SK-N-SH (cell line): ENCODE results near the gene B3GALT5. TPM values are rescaled to one million over a fixed set of nuclear protein-coding genes. Genes with fewer than 3 reads are reported as not detected.

ENCODE experiments used
- CTCF ChIA-PET: fragments of 300-600, 350-600 bp; formaldehyde crosslinking; extraction: SDS; loops from one replicate; lab custom pipeline; 2021; lab: Yijun Ruan, JAX
- POLR2A ChIA-PET: fragments of 350-600 bp; sonication (Branson Sonifier 250); formaldehyde crosslinking; extraction: SDS; loops from one replicate; lab custom pipeline; 2020; ENCODE audit warnings: antibody characterized with exemption, inconsistent platforms; lab: Yijun Ruan, JAX
- DNase-seq: peaks from one replicate; pipeline ENCODE4 v3.0.0; 2012
- H2AFZ ChIP-seq: fragments of 200-600 bp; sonication (generic); 2 replicates; pipeline ENCODE4 v1.8.1; 2016; ENCODE audit warnings: antibody characterized with exemption, mild to moderate bottlenecking, low read depth
- H3F3A ChIP-seq: fragments of 200-600 bp; sonication (generic); replicated peaks from 2 replicates; pipeline ENCODE3; 2016; ENCODE audit warnings: antibody characterized with exemption, mild to moderate bottlenecking; ENCODE audit not compliant: insufficient read depth
- H3K27ac ChIP-seq, 2 experiments: fragments of 200-500 bp in 1 of 2; fragments of 200-600 bp in 1 of 2; sonication (Bioruptor generic) in 1 of 2; sonication (generic), shearing (Covaris generic) in 1 of 2; 2 replicates each; pipeline versions ENCODE4 v1.5.1 to v1.6.1; 2014 to 2016; ENCODE audit warnings: low read depth in 2 of 2, inconsistent platforms in 1 of 2, low read length in 1 of 2, mild to moderate bottlenecking in 1 of 2, mixed read lengths in 1 of 2
- H3K27me3 ChIP-seq: fragments of 200-600 bp; sonication (generic), shearing (Covaris generic); 2 replicates; pipeline ENCODE4 v1.6.1; 2016; ENCODE audit warnings: mixed run types; ENCODE audit not compliant: insufficient read depth
- H3K36me3 ChIP-seq, 2 experiments: fragments of 200-500 bp in 1 of 2; fragments of 200-600 bp in 1 of 2; sonication (Bioruptor generic) in 1 of 2; sonication (generic) in 1 of 2; replicated peaks in 1 of 2; 2 replicates each; pipeline versions ENCODE3 to v1.5.1; 2014 to 2016; ENCODE audit warnings: low read length in 1 of 2, mild to moderate bottlenecking in 1 of 2; ENCODE audit not compliant: insufficient read depth in 2 of 2, control insufficient read depth in 1 of 2
- H3K4me1 ChIP-seq, 2 experiments: fragments of 200-500 bp in 1 of 2; fragments of 200-600 bp in 1 of 2; sonication (Bioruptor generic) in 1 of 2; sonication (generic), shearing (Covaris generic) in 1 of 2; 2 replicates each; pipeline versions ENCODE4 v1.5.1 to v1.6.1; 2014 to 2016; ENCODE audit warnings: low read depth in 1 of 2, low read length in 1 of 2, mixed run types in 1 of 2; ENCODE audit not compliant: insufficient read depth in 2 of 2, control insufficient read depth in 1 of 2
- H3K4me2 ChIP-seq: fragments of 200-600 bp; sonication (generic), shearing (Covaris generic); 2 replicates; pipeline ENCODE4 v1.6.1; 2017; ENCODE audit warnings: mixed run types
- H3K4me3 ChIP-seq, 2 experiments: fragments of 200-500 bp in 1 of 2; fragments of 200-600 bp in 1 of 2; sonication (Bioruptor generic) in 1 of 2; sonication (generic), shearing (Covaris generic) in 1 of 2; 2 replicates each; pipeline versions ENCODE4 v1.5.1 to v1.8.1; 2014 to 2016; ENCODE audit warnings: low read depth in 2 of 2, inconsistent platforms in 1 of 2, low read length in 1 of 2, mild to moderate bottlenecking in 1 of 2, mixed read lengths in 1 of 2, moderate library complexity in 1 of 2
- H3K79me2 ChIP-seq: fragments of 200-600 bp; sonication (generic); 2 replicates; pipeline ENCODE4 v1.8.1; 2017; ENCODE audit warnings: mild to moderate bottlenecking; ENCODE audit not compliant: insufficient read depth
- H3K9ac ChIP-seq: fragments of 200-600 bp; sonication (generic); 2 replicates; pipeline ENCODE4 v1.6.1; 2017; ENCODE audit warnings: mixed run types
- H3K9me2 ChIP-seq: fragments of 200-600 bp; sonication (generic); 2 replicates; pipeline ENCODE4 v1.6.1; 2017; ENCODE audit warnings: mixed run types
- H3K9me3 ChIP-seq: fragments of 200-600 bp; sonication (generic); 2 replicates; pipeline ENCODE4 v1.6.1; 2017; ENCODE audit warnings: mixed run types, mild to moderate bottlenecking, moderate library complexity
- H4K20me1 ChIP-seq: fragments of 200-600 bp; sonication (generic); 2 replicates; pipeline ENCODE4 v1.6.1; 2017; ENCODE audit warnings: mild to moderate bottlenecking, mixed run types; ENCODE audit not compliant: insufficient read depth
- EZH2phosphoT487 ChIP-seq: fragments of 200-600 bp; sonication (generic); IDR thresholded peaks from 2 replicates; pipeline ENCODE4 v1.6.1; 2017; ENCODE audit warnings: low read depth, mixed run types, mild to moderate bottlenecking, antibody characterized with exemption, moderate library complexity, borderline replicate concordance
- FOSL2 ChIP-seq: IDR thresholded peaks from 2 replicates; pipeline ENCODE4 v1.4.0; 2012; ENCODE audit warnings: low read depth, mild to moderate bottlenecking, moderate library complexity, borderline replicate concordance
- JUND ChIP-seq: IDR thresholded peaks from 2 replicates; pipeline ENCODE4 v1.4.0; 2012
- RCOR1 ChIP-seq: fragments of 150-350 bp; IDR thresholded peaks from 2 replicates; pipeline ENCODE4 v1.6.1; 2017; ENCODE audit warnings: antibody characterized with exemption, low read length
- SIN3A ChIP-seq: IDR thresholded peaks from 2 replicates; pipeline ENCODE4 v1.6.1; 2012; ENCODE audit warnings: low read depth, mild to moderate bottlenecking, low read length, moderate library complexity, borderline replicate concordance
- WGBS: methylation state at CpG from one replicate; pipeline ENCODE4 v1.1.6; 2017; ENCODE audit warnings: low lambda C conversion rate; 5-methylcytosine and 5-hydroxymethylcytosine counted together
- polyA plus RNA-seq, 3 experiments: library from polyadenylated mRNA; depleted of rRNA; stranded (reverse); fragments of >200 nt; gene quantifications; 2 replicates each; pipeline ENCODE4 v1.2.3, GENCODE V29; 2012
- TF ChIP-seq, protein P1 (sequence below): IDR thresholded peaks from 2 replicates; pipeline ENCODE4; 2012
- TF ChIP-seq, protein P2 (sequence below): fragments of 200-600 bp; sonication (generic); IDR thresholded peaks from 2 replicates; pipeline ENCODE4 v1.6.1; 2017; ENCODE audit warnings: antibody characterized with exemption, mild to moderate bottlenecking, moderate library complexity
- TF ChIP-seq, protein P3 (sequence below): fragments of 150-350 bp; IDR thresholded peaks from 2 replicates; pipeline ENCODE4 v1.6.1; 2017; ENCODE audit warnings: antibody characterized with exemption, low read length, low read depth, borderline replicate concordance
- TF ChIP-seq, protein P4 (sequence below): IDR thresholded peaks from 2 replicates; pipeline ENCODE4 v1.4.0; 2012; ENCODE audit warnings: low read depth, borderline replicate concordance

The B3GALT5 gene
- polyA plus RNA-seq, 1 of the 3 experiments (the other 2 are of a cell fraction) = 0.35 TPM

DNA sequence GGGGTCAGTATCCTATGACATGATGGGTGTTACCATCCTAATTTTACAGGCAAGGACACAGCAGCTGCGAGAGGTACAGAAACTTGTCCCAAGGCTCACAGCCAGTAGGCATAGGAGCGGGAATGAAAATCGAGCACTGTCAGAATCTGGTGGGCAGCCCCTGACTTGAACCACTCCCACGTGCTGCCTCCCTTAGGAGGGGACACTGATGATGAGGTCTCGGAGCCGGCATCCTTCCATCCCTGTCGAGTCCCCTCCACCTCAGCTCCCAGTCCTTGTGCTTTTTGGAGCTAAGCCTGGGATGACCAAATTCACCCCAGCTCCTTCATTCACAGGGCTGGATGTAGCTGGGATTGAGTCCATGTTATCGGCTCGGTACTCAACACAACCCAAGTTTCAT is 49.0 kb downstream of the B3GALT5 start (continued):
- TF ChIP-seq JUND = no peak
- TF ChIP-seq, protein P1, sequence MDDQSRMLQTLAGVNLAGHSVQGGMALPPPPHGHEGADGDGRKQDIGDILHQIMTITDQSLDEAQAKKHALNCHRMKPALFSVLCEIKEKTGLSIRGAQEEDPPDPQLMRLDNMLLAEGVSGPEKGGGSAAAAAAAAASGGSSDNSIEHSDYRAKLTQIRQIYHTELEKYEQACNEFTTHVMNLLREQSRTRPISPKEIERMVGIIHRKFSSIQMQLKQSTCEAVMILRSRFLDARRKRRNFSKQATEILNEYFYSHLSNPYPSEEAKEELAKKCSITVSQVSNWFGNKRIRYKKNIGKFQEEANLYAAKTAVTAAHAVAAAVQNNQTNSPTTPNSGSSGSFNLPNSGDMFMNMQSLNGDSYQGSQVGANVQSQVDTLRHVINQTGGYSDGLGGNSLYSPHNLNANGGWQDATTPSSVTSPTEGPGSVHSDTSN = no peak
- TF ChIP-seq FOSL2 = no peak
- TF ChIP-seq SIN3A = no peak

DNA sequence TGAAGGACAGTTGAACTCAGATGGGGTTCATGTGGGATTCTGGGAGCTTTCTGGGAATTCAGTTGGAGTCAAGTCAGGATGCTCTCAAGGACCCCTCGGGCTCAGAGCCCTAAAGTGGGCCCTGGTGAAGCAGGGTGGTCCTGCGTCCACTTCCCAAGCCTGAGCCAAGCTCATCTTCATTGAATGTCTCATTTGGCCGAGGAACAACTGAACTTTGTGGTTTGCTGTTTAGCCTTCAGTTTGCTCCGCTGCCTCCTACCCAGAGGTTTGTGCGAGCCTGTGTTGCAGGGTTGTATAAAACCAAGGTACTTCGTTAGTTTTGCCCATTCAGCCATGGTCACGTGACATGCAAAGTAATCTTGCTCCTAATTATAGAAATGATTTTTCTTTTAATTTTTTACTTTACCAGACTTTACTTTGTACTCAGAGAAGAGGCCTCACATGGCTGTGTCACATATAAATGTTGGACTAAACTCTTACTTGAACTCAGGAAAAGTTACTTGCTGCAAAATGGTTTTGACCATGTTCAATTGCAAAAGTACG is 49.7 kb downstream of the B3GALT5 start:
- ChIA-PET POLR2A (no interaction called here), CTCF (no interaction called here)
- H3K4me2 ChIP-seq = no peak overlapping the region
- no peaks in the 10 kb centered on the region for H4K20me1 ChIP-seq
- H3K4me3 ChIP-seq = no peak overlapping the region
- no peaks in the 10 kb centered on the region for H3K9me2 ChIP-seq
- TF ChIP-seq, protein P2, sequence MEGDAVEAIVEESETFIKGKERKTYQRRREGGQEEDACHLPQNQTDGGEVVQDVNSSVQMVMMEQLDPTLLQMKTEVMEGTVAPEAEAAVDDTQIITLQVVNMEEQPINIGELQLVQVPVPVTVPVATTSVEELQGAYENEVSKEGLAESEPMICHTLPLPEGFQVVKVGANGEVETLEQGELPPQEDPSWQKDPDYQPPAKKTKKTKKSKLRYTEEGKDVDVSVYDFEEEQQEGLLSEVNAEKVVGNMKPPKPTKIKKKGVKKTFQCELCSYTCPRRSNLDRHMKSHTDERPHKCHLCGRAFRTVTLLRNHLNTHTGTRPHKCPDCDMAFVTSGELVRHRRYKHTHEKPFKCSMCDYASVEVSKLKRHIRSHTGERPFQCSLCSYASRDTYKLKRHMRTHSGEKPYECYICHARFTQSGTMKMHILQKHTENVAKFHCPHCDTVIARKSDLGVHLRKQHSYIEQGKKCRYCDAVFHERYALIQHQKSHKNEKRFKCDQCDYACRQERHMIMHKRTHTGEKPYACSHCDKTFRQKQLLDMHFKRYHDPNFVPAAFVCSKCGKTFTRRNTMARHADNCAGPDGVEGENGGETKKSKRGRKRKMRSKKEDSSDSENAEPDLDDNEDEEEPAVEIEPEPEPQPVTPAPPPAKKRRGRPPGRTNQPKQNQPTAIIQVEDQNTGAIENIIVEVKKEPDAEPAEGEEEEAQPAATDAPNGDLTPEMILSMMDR = no peak
- TF ChIP-seq RCOR1 (no peak), EZH2phosphoT487 (no peak)
- TF ChIP-seq, protein P3, sequence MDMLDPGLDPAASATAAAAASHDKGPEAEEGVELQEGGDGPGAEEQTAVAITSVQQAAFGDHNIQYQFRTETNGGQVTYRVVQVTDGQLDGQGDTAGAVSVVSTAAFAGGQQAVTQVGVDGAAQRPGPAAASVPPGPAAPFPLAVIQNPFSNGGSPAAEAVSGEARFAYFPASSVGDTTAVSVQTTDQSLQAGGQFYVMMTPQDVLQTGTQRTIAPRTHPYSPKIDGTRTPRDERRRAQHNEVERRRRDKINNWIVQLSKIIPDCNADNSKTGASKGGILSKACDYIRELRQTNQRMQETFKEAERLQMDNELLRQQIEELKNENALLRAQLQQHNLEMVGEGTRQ = no peak
- TF ChIP-seq, protein P4, sequence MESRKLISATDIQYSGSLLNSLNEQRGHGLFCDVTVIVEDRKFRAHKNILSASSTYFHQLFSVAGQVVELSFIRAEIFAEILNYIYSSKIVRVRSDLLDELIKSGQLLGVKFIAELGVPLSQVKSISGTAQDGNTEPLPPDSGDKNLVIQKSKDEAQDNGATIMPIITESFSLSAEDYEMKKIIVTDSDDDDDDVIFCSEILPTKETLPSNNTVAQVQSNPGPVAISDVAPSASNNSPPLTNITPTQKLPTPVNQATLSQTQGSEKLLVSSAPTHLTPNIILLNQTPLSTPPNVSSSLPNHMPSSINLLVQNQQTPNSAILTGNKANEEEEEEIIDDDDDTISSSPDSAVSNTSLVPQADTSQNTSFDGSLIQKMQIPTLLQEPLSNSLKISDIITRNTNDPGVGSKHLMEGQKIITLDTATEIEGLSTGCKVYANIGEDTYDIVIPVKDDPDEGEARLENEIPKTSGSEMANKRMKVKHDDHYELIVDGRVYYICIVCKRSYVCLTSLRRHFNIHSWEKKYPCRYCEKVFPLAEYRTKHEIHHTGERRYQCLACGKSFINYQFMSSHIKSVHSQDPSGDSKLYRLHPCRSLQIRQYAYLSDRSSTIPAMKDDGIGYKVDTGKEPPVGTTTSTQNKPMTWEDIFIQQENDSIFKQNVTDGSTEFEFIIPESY = no peak
- no peaks in the 10 kb centered on the region for H3K27me3 ChIP-seq
- H3K36me3 ChIP-seq = no peaks in the 10 kb centered on the region
- WGBS = 68% methylated on average over 5 of the region's 8 CpGs
- no peak overlapping the region for H3K9ac ChIP-seq
- no peaks in the 10 kb centered on the region for H3F3A ChIP-seq
- H3K27ac ChIP-seq = no peak overlapping the region
- H2AFZ ChIP-seq = no peak overlapping the region
- no peaks in the 10 kb centered on the region for H3K9me3 ChIP-seq
- peaks cover 7 to 18% of the 10 kb centered on the region in 2 experiments; a peak in 3 of 4 replicates for H3K4me1 ChIP-seq
- DNase-seq = no peak
- H3K79me2 ChIP-seq = no peaks in the 10 kb centered on the region
